Measurements from ENCODE around the gene ZNF836. TPM values are rescaled to one million over a fixed set of nuclear protein-coding genes. Genes with fewer than 3 reads are reported as not detected.

Gene ZNF836
- polyA plus RNA-seq, 2 of the 4 experiments (the other 2 are of a cell fraction) = 0.81 to 0.85 TPM

- ATAC-seq (no peak), DNase-seq (ENCODE audit: low read depth in 1 of 2, low spot score in 1 of 2) (no peak), FAIRE-seq (no peak)
- H3K4me1 ChIP-seq = no peaks in the 10 kb centered on the region
- TF ChIP-seq CBX8 (IDR thresholded peaks at IDR 0.05) (no peak), NPAS2 (CRISPR knock-in tag; IDR thresholded peaks at IDR 0.05; ENCODE audit: borderline replicate concordance) (no peak), MAZ (IDR thresholded peaks at IDR 0.05; ENCODE audit: borderline replicate concordance, low read depth, low read length) (no peak), BHLHE40 (IDR thresholded peaks at IDR 0.05; ENCODE audit: low read depth, low read length) (no peak), RAD21 (conservative IDR thresholded peaks at IDR 0.05 in 1 of 2, IDR thresholded peaks at IDR 0.05 in 1 of 2) (no peak), HOXB13 (CRISPR knock-in tag; IDR thresholded peaks at IDR 0.05; ENCODE audit: low read depth) (no peak), USF2 (IDR thresholded peaks at IDR 0.05) (no peak), HDAC2 (IDR thresholded peaks at IDR 0.05) (no peak), EP300 (IDR thresholded peaks at IDR 0.05) (no peak), CEBPB (IDR thresholded peaks at IDR 0.05) (no peak), FOSB (CRISPR knock-in tag; IDR thresholded peaks at IDR 0.05) (no peak), SREBF2 (IDR thresholded peaks at IDR 0.05) (no peak), KDM1A (IDR thresholded peaks at IDR 0.05; ENCODE audit: low read depth) (no peak), CHD4 (IDR thresholded peaks at IDR 0.05; ENCODE audit: borderline replicate concordance) (no peak)
- ChIA-PET POLR2A (no interaction called here), CTCF (no interaction called here)
- H3K4me2 ChIP-seq = no peak overlapping the region
- no peak overlapping the region for H3K4me3 ChIP-seq
- H3K27ac ChIP-seq = no peak overlapping the region
- 28% methylated on average over 5 of the region's 5 CpGs for WGBS (ENCODE audit: missing lambda C conversion rate)
- H3K9me3 ChIP-seq = peaks cover 99% of the 10 kb centered on the region
These were observed 56.7 kb downstream of the ZNF836 start for GRCh38 chr19:52114691-52115090.

GRCh38 chr19:52112624-52113023 lies 58.8 kb downstream of the ZNF836 start:
- Histone ChIP-seq H3K9me3 (peaks cover 95% of the 10 kb centered on the region), H3K27ac (no peak overlapping the region), H3K4me2 (no peak overlapping the region), H3K4me1 (no peaks in the 10 kb centered on the region), H3K4me3 (no peak overlapping the region)
- ATAC-seq = no peak
- no peak for TF ChIP-seq EHMT2 (IDR thresholded peaks at IDR 0.05; ENCODE audit: low read depth)
- ChIA-PET CTCF (no interaction called here), POLR2A (no interaction called here)
- no peak for FAIRE-seq
- no peak for DNase-seq (ENCODE audit: low read depth in 1 of 2, low spot score in 1 of 2)
- WGBS (ENCODE audit: missing lambda C conversion rate) = 0% methylated on average over 3 of the region's 3 CpGs

GRCh38 chr19:52110780-52111179 lies 60.6 kb downstream of the ZNF836 start:
- DNase-seq (ENCODE audit: low read depth in 1 of 2, low spot score in 1 of 2) (no peak), ATAC-seq (no peak), FAIRE-seq (no peak)
- Histone ChIP-seq H3K4me3 (no peak overlapping the region), H3K4me2 (no peak overlapping the region), H3K9me3 (peaks cover 85% of the 10 kb centered on the region), H3K27ac (no peak overlapping the region), H3K4me1 (no peaks in the 10 kb centered on the region)
- WGBS (ENCODE audit: missing lambda C conversion rate) = 57% methylated on average over 6 of the region's 6 CpGs
- ChIA-PET POLR2A (no interaction called here), CTCF (no interaction called here)
- TF ChIP-seq NR3C1 (IDR thresholded peaks at IDR 0.05) (no peak), GATA3 (IDR thresholded peaks at IDR 0.05; ENCODE audit: borderline replicate concordance) (no peak), CBX2 (IDR thresholded peaks at IDR 0.05; ENCODE audit: borderline replicate concordance, low read depth) (no peak), RARB (CRISPR knock-in tag; IDR thresholded peaks at IDR 0.05) (no peak), TP53 (CRISPR knock-in tag; IDR thresholded peaks at IDR 0.05) (no peak), HOXB5 (CRISPR knock-in tag; IDR thresholded peaks at IDR 0.05) (no peak), PBX3 (IDR thresholded peaks at IDR 0.05) (no peak), TFCP2L1 (CRISPR knock-in tag; IDR thresholded peaks at IDR 0.05) (no peak)

Small RNAs within 50 kb of the gene (small RNA-seq; reads per million reads assigned to genes)
- 0 to 12.0 (median 4.7) reads per million in 6 experiments for gene RPL37P23

Other genes with a start within 250 kb of the ZNF836 start
- gene ZNF613, start 244.1 kb downstream of the ZNF836 start, polyA plus RNA-seq (2011; rRNA removed) = 2.6 and 3.9 TPM in 2 replicates
- gene ZNF613, start 244.1 kb downstream of the ZNF836 start, polyA plus RNA-seq (2017; fragmentation: RNase III; extraction: RNeasy Plus Mini Kit Qiagen cat#74134 plus additional on column Dnase treatment) = 1.4 to 1.6 TPM (median 1.4 TPM) in 3 replicates
- gene ZNF350, start 184.8 kb downstream of the ZNF836 start, polyA plus RNA-seq (2011; rRNA removed) = 8.4 and 10.1 TPM in 2 replicates
- 5.8 to 8.2 TPM (median 6.0 TPM) in 3 replicates for gene ZNF350, start 184.8 kb downstream of the ZNF836 start, polyA plus RNA-seq (2017; fragmentation: RNase III; extraction: RNeasy Plus Mini Kit Qiagen cat#74134 plus additional on column Dnase treatment)
- gene ZNF615, start 163.4 kb downstream of the ZNF836 start, polyA plus RNA-seq (2011; rRNA removed) = 9.4 and 9.9 TPM in 2 replicates
- gene ZNF615, start 163.4 kb downstream of the ZNF836 start, polyA plus RNA-seq (2017; fragmentation: RNase III; extraction: RNeasy Plus Mini Kit Qiagen cat#74134 plus additional on column Dnase treatment) = 6.2 to 7.5 TPM (median 6.5 TPM) in 3 replicates
- 10.0 TPM in 2 replicates for gene ZNF614, start 143.2 kb downstream of the ZNF836 start, polyA plus RNA-seq (2011; rRNA removed)
- 3.6 to 3.7 TPM (median 3.7 TPM) in 3 replicates for gene ZNF614, start 143.2 kb downstream of the ZNF836 start, polyA plus RNA-seq (2017; fragmentation: RNase III; extraction: RNeasy Plus Mini Kit Qiagen cat#74134 plus additional on column Dnase treatment)
- gene ZNF432, start 122.8 kb downstream of the ZNF836 start, polyA plus RNA-seq (2011; rRNA removed) = 2.6 and 3.8 TPM in 2 replicates
- 2.0 to 3.3 TPM (median 2.4 TPM) in 3 replicates for gene ZNF432, start 122.8 kb downstream of the ZNF836 start, polyA plus RNA-seq (2017; fragmentation: RNase III; extraction: RNeasy Plus Mini Kit Qiagen cat#74134 plus additional on column Dnase treatment)
- 4.9 and 5.3 TPM in 2 replicates for gene ZNF841, start 75.9 kb downstream of the ZNF836 start, polyA plus RNA-seq (2011; rRNA removed)
- 2.2 to 3.0 TPM (median 2.4 TPM) in 3 replicates for gene ZNF841, start 75.9 kb downstream of the ZNF836 start, polyA plus RNA-seq (2017; fragmentation: RNase III; extraction: RNeasy Plus Mini Kit Qiagen cat#74134 plus additional on column Dnase treatment)
- gene ZNF616, start 31.7 kb downstream of the ZNF836 start, polyA plus RNA-seq (2011; rRNA removed) = 1.8 and 1.9 TPM in 2 replicates
- 0.90 to 1.3 TPM (median 1.2 TPM) in 3 replicates for gene ZNF616, start 31.7 kb downstream of the ZNF836 start, polyA plus RNA-seq (2017; fragmentation: RNase III; extraction: RNeasy Plus Mini Kit Qiagen cat#74134 plus additional on column Dnase treatment)
- gene PPP2R1A, start 18.4 kb upstream of the ZNF836 start, polyA plus RNA-seq (2011; rRNA removed) = 145 and 201 TPM in 2 replicates
- 144 to 158 TPM (median 154 TPM) in 3 replicates for gene PPP2R1A, start 18.4 kb upstream of the ZNF836 start, polyA plus RNA-seq (2017; fragmentation: RNase III; extraction: RNeasy Plus Mini Kit Qiagen cat#74134 plus additional on column Dnase treatment)
- 19.3 and 21.9 TPM in 2 replicates for gene ZNF766, start 98.0 kb upstream of the ZNF836 start, polyA plus RNA-seq (2011; rRNA removed)
- gene ZNF766, start 98.0 kb upstream of the ZNF836 start, polyA plus RNA-seq (2017; fragmentation: RNase III; extraction: RNeasy Plus Mini Kit Qiagen cat#74134 plus additional on column Dnase treatment) = 11.1 to 11.9 TPM (median 11.2 TPM) in 3 replicates
- 11.0 and 14.1 TPM in 2 replicates for gene ZNF480, start 125.5 kb upstream of the ZNF836 start, polyA plus RNA-seq (2011; rRNA removed)
- gene ZNF480, start 125.5 kb upstream of the ZNF836 start, polyA plus RNA-seq (2017; fragmentation: RNase III; extraction: RNeasy Plus Mini Kit Qiagen cat#74134 plus additional on column Dnase treatment) = 62.7 to 68.5 TPM (median 63.6 TPM) in 3 replicates
- 0.11 TPM in 1 of 2 replicates, not detected in the other for gene ZNF610, start 164.6 kb upstream of the ZNF836 start, polyA plus RNA-seq (2011; rRNA removed)
- gene ZNF610, start 164.6 kb upstream of the ZNF836 start, polyA plus RNA-seq (2017; fragmentation: RNase III; extraction: RNeasy Plus Mini Kit Qiagen cat#74134 plus additional on column Dnase treatment) = 0.08 TPM in 1 of 3 replicates, not detected in the others
- gene ZNF880, start 198.3 kb upstream of the ZNF836 start, polyA plus RNA-seq (2011; rRNA removed) = 1.7 and 2.1 TPM in 2 replicates
- gene ZNF880, start 198.3 kb upstream of the ZNF836 start, polyA plus RNA-seq (2017; fragmentation: RNase III; extraction: RNeasy Plus Mini Kit Qiagen cat#74134 plus additional on column Dnase treatment) = 0.90 to 1.4 TPM (median 0.96 TPM) in 3 replicates
- gene ZNF528, start 226.2 kb upstream of the ZNF836 start, polyA plus RNA-seq (2011; rRNA removed) = 0.28 and 0.70 TPM in 2 replicates
- gene ZNF528, start 226.2 kb upstream of the ZNF836 start, polyA plus RNA-seq (2017; fragmentation: RNase III; extraction: RNeasy Plus Mini Kit Qiagen cat#74134 plus additional on column Dnase treatment) = 0.22 to 0.26 TPM (median 0.25 TPM) in 3 replicates

Data from A549 (cell line).